Erythroblast (primary cell): ENCODE data around the gene FGF22.

Source experiments
- GATA1 ChIP-seq: IDR thresholded peaks from 2 replicates; pipeline ENCODE4 v1.6.1; 2011; ENCODE audit warnings: low read depth, mild to moderate bottlenecking, control low read depth, low read length, moderate library complexity
- POLR2A ChIP-seq: IDR thresholded peaks from 2 replicates; pipeline ENCODE4 v1.6.1; 2011; ENCODE audit warnings: mild to moderate bottlenecking, low read length

DNA sequence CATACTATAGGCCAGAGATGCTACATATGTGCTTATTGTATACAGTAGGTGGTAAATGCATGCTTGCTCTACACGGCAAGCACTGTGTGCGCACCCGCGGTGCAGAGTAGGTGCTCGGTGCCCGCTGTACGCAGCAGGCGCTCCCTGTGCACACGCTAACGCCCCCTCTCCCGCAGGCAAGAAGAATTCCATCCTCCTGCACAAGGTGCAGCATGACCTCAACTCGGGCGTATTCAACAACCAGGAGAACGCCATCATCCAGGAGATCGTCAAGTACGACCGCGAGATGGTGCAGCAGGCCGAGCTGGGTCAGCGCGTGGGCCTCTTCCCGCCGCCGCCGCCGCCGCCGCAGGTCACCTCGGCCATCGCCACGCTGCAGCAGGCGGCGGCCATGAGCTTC, 24.1 kb upstream of the FGF22 start:
- no peak for TF ChIP-seq POLR2A
- TF ChIP-seq GATA1, result no peak
